ENCODE measurements around the gene SPZ1. TPM values are rescaled to one million over a fixed set of nuclear protein-coding genes. Genes with fewer than 3 reads are reported as not detected.
"Not testable (repeated sequence)": the region's sequence is repeated elsewhere in the genome, so short reads cannot be mapped to it uniquely, and the experiment has no call there.

The SPZ1 gene
- total RNA-seq, 1 experiment from 2014 or later = not detected

GRCh38 chr5:80291761-80292160 lies 28.0 kb upstream of the SPZ1 start:
- intact Hi-C loops (cut with micrococcal nuclease; ENCODE audit: unreplicated experiment) = no loop called here
- CTCF ChIA-PET = interaction anchor here (0.6 to 0.8 kb wide), 3 partner anchors 15 to 37 kb away, joined by 3 to 5 read pairs (median 4); no protein-coding TSS in a partner anchor
- H3K4me3 Mint-ChIP-seq (ENCODE audit: low read depth, unreplicated experiment) = no peak overlapping the region
- no peaks in the 10 kb centered on the region for H3K36me3 Mint-ChIP-seq (ENCODE audit: insufficient read depth, unreplicated experiment)
- no peak for DNase-seq
- no peak for TF ChIP-seq CTCF (IDR thresholded peaks at IDR 0.05; ENCODE audit: unreplicated experiment)
- H3K4me1 Mint-ChIP-seq (ENCODE audit: low read depth, unreplicated experiment) = no peaks in the 10 kb centered on the region
- BruUV-seq (replicated peaks) = no TSS peak
- no peaks in the 10 kb centered on the region for H3K9me3 Mint-ChIP-seq (ENCODE audit: low read depth, unreplicated experiment)
- no peaks in the 10 kb centered on the region for H3K27me3 Mint-ChIP-seq (ENCODE audit: unreplicated experiment)
- no peak overlapping the region for H3K27ac Mint-ChIP-seq (ENCODE audit: unreplicated experiment)

- no peaks in the 10 kb centered on the region for H3K9me3 Mint-ChIP-seq (ENCODE audit: low read depth, unreplicated experiment)
- BruUV-seq (replicated peaks) = no TSS peak
- no peaks in the 10 kb centered on the region for H3K36me3 Mint-ChIP-seq (ENCODE audit: insufficient read depth, unreplicated experiment)
- CTCF ChIA-PET = interaction anchor here (0.7 kb wide), 1 partner anchor 200 kb away, joined by 5 read pairs; no protein-coding TSS in a partner anchor
- no peak for DNase-seq
- no peaks in the 10 kb centered on the region for H3K4me1 Mint-ChIP-seq (ENCODE audit: low read depth, unreplicated experiment)
- no peak overlapping the region for H3K4me3 Mint-ChIP-seq (ENCODE audit: low read depth, unreplicated experiment)
- intact Hi-C loops (cut with micrococcal nuclease; ENCODE audit: unreplicated experiment) = no loop called here
- no peak overlapping the region for H3K27ac Mint-ChIP-seq (ENCODE audit: unreplicated experiment)
- no peaks in the 10 kb centered on the region for H3K27me3 Mint-ChIP-seq (ENCODE audit: unreplicated experiment)
- TF ChIP-seq CTCF (IDR thresholded peaks at IDR 0.05; ENCODE audit: unreplicated experiment) = no peak
Observed at GRCh38 chr5:80296121-80296520, 23.7 kb upstream of the SPZ1 start.

GRCh38 chr5:80299601-80300000 lies 20.2 kb upstream of the SPZ1 start:
- DNase-seq = no peak
- Mint-ChIP-seq H3K9me3 (ENCODE audit: low read depth, unreplicated experiment) (no peaks in the 10 kb centered on the region), H3K4me3 (ENCODE audit: low read depth, unreplicated experiment) (no peak overlapping the region), H3K27ac (ENCODE audit: unreplicated experiment) (no peak overlapping the region), H3K27me3 (ENCODE audit: unreplicated experiment) (no peaks in the 10 kb centered on the region), H3K4me1 (ENCODE audit: low read depth, unreplicated experiment) (no peaks in the 10 kb centered on the region), H3K36me3 (ENCODE audit: insufficient read depth, unreplicated experiment) (no peaks in the 10 kb centered on the region)
- no TSS peak for BruUV-seq (replicated peaks)
- intact Hi-C loops (cut with micrococcal nuclease; ENCODE audit: unreplicated experiment) = no loop called here
- CTCF ChIA-PET = no interaction called here
- TF ChIP-seq CTCF (IDR thresholded peaks at IDR 0.05; ENCODE audit: unreplicated experiment) = no peak

GRCh38 chr5:80300125-80300524 lies 19.7 kb upstream of the SPZ1 start:
- H3K9me3 Mint-ChIP-seq (ENCODE audit: low read depth, unreplicated experiment) = no peaks in the 10 kb centered on the region
- H3K4me1 Mint-ChIP-seq (ENCODE audit: low read depth, unreplicated experiment) = no peaks in the 10 kb centered on the region
- no TSS peak for BruUV-seq (replicated peaks)
- intact Hi-C loops (cut with micrococcal nuclease; ENCODE audit: unreplicated experiment) = no loop called here
- no peak for DNase-seq
- H3K27ac Mint-ChIP-seq (ENCODE audit: unreplicated experiment) = no peak overlapping the region
- no peaks in the 10 kb centered on the region for H3K27me3 Mint-ChIP-seq (ENCODE audit: unreplicated experiment)
- no peak for TF ChIP-seq CTCF (IDR thresholded peaks at IDR 0.05; ENCODE audit: unreplicated experiment)
- no peaks in the 10 kb centered on the region for H3K36me3 Mint-ChIP-seq (ENCODE audit: insufficient read depth, unreplicated experiment)
- no peak overlapping the region for H3K4me3 Mint-ChIP-seq (ENCODE audit: low read depth, unreplicated experiment)
- CTCF ChIA-PET = no interaction called here

- H3K27ac Mint-ChIP-seq (ENCODE audit: unreplicated experiment); H3K4me3 Mint-ChIP-seq (ENCODE audit: low read depth, unreplicated experiment); BruUV-seq (replicated peaks); H3K4me1 Mint-ChIP-seq (ENCODE audit: low read depth, unreplicated experiment); H3K9me3 Mint-ChIP-seq (ENCODE audit: low read depth, unreplicated experiment); DNase-seq; H3K27me3 Mint-ChIP-seq (ENCODE audit: unreplicated experiment); intact Hi-C loops (cut with micrococcal nuclease; ENCODE audit: unreplicated experiment); CTCF ChIA-PET; H3K36me3 Mint-ChIP-seq (ENCODE audit: insufficient read depth, unreplicated experiment): not testable (repeated sequence)
Observed at GRCh38 chr5:80300796-80301195, 19.0 kb upstream of the SPZ1 start.

GRCh38 chr5:80301342-80301741 lies 18.5 kb upstream of the SPZ1 start:
- H3K4me1 Mint-ChIP-seq (ENCODE audit: low read depth, unreplicated experiment); CTCF ChIA-PET; H3K9me3 Mint-ChIP-seq (ENCODE audit: low read depth, unreplicated experiment); H3K27ac Mint-ChIP-seq (ENCODE audit: unreplicated experiment); intact Hi-C loops (cut with micrococcal nuclease; ENCODE audit: unreplicated experiment); H3K4me3 Mint-ChIP-seq (ENCODE audit: low read depth, unreplicated experiment); H3K36me3 Mint-ChIP-seq (ENCODE audit: insufficient read depth, unreplicated experiment); BruUV-seq (replicated peaks); DNase-seq; H3K27me3 Mint-ChIP-seq (ENCODE audit: unreplicated experiment): not testable (repeated sequence)

Data from Calu3 (cell line).